ENCODE measurements around the gene CCDC192. TPM values are rescaled to one million over a fixed set of nuclear protein-coding genes. Genes with fewer than 3 reads are reported as not detected.

CCDC192 gene
- total and polyA plus RNA-seq, 2 of the 4 experiments (the other 2 are of a cell fraction) = not detected

- intact Hi-C loops (cut with micrococcal nuclease) = loop anchor here (10.0 kb wide), 1 partner anchor 295 kb away; no protein-coding TSS in a partner anchor
- no peak overlapping the region for H3K4me2 ChIP-seq (ENCODE audit: low read depth, low read length)
- no peak overlapping the region for H2BK5ac ChIP-seq (ENCODE audit: low read depth, low read length, poor library complexity, severe bottlenecking)
- ChIA-PET POLR2A (ENCODE audit: unreplicated experiment) (no interaction called here), CTCF (interaction anchor here (0.7 to 1.6 kb wide), 3 partner anchors 9 to 396 kb away, joined by 3 to 4 read pairs (median 3); no protein-coding TSS in a partner anchor)
- H3K18ac ChIP-seq (ENCODE audit: low read depth, low read length) = no peak overlapping the region
- H3K4me3 ChIP-seq (ENCODE audit: insufficient read depth, low read depth, low read length) = no peak overlapping the region
- no peaks in the 10 kb centered on the region for H3K27me3 ChIP-seq (ENCODE audit: control insufficient read depth, insufficient read depth, low read length)
- DNase-seq = no peak
- no peaks in the 10 kb centered on the region for H3K9me1 ChIP-seq (ENCODE audit: insufficient read depth, low read length)
- H3K36me3 ChIP-seq (ENCODE audit: control insufficient read depth, insufficient read depth, low read length) = no peaks in the 10 kb centered on the region
- H2BK15ac ChIP-seq (ENCODE audit: low read depth, low read length) = no peak overlapping the region
- in situ Hi-C loops (cut with MboI; ENCODE audit: low sequenced_read_pairs) = loop anchor here (10.0 kb wide), 1 partner anchor 285 kb away; no protein-coding TSS in a partner anchor
- H3K56ac ChIP-seq (ENCODE audit: extremely low read depth, insufficient read depth, low read length) = no peak overlapping the region
- H4K91ac ChIP-seq (ENCODE audit: insufficient read depth, low read depth, low read length) = no peak overlapping the region
- H2BK120ac ChIP-seq (ENCODE audit: low read depth, low read length) = no peak overlapping the region
- H3K4ac ChIP-seq (ENCODE audit: low read depth, low read length) = no peak overlapping the region
- no peaks in the 10 kb centered on the region for H3K9me3 ChIP-seq (ENCODE audit: control insufficient read depth, insufficient read depth, low read length)
- H3K79me1 ChIP-seq (ENCODE audit: low read depth in 1 of 2, low read length in 2 of 2) = no peaks in the 10 kb centered on the region
- no peak overlapping the region for H2BK20ac ChIP-seq (ENCODE audit: low read depth, low read length)
- H3K9ac ChIP-seq (ENCODE audit: low read depth, low read length) = no peak overlapping the region
- no peak overlapping the region for H2AK5ac ChIP-seq (ENCODE audit: low read depth, low read length)
- BruUV-seq (replicated peaks) = no TSS peak
- TF ChIP-seq CHD1 (IDR thresholded peaks at IDR 0.05; ENCODE audit: low read depth, low read length) = no peak
- no peak for TF ChIP-seq FOS (IDR thresholded peaks at IDR 0.05; ENCODE audit: low read depth, low read length)
- TF ChIP-seq POLR2A (IDR thresholded peaks at IDR 0.05; ENCODE audit: low read depth, low read length) = no peak
- TF ChIP-seq NFE2L2 (IDR thresholded peaks at IDR 0.05; ENCODE audit: low read depth, low read length) = no peak
- TF ChIP-seq, protein P1, sequence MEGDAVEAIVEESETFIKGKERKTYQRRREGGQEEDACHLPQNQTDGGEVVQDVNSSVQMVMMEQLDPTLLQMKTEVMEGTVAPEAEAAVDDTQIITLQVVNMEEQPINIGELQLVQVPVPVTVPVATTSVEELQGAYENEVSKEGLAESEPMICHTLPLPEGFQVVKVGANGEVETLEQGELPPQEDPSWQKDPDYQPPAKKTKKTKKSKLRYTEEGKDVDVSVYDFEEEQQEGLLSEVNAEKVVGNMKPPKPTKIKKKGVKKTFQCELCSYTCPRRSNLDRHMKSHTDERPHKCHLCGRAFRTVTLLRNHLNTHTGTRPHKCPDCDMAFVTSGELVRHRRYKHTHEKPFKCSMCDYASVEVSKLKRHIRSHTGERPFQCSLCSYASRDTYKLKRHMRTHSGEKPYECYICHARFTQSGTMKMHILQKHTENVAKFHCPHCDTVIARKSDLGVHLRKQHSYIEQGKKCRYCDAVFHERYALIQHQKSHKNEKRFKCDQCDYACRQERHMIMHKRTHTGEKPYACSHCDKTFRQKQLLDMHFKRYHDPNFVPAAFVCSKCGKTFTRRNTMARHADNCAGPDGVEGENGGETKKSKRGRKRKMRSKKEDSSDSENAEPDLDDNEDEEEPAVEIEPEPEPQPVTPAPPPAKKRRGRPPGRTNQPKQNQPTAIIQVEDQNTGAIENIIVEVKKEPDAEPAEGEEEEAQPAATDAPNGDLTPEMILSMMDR (conservative IDR thresholded peaks at IDR 0.05; ENCODE audit: low read depth, low read length) = no peak
- TF ChIP-seq MXI1 (IDR thresholded peaks at IDR 0.05; ENCODE audit: borderline replicate concordance, low read depth, low read length) = no peak
- no peak for TF ChIP-seq ELK1 (IDR thresholded peaks at IDR 0.05; ENCODE audit: borderline replicate concordance, low read depth, low read length)
- TF ChIP-seq MAZ (IDR thresholded peaks at IDR 0.05; ENCODE audit: borderline replicate concordance, low read depth, low read length) = no peak
- TF ChIP-seq RCOR1 (IDR thresholded peaks at IDR 0.05; ENCODE audit: insufficient replicate concordance, low read length) = no peak
- TF ChIP-seq BHLHE40 (IDR thresholded peaks at IDR 0.05; ENCODE audit: low read depth, low read length) = no peak
- no peak for TF ChIP-seq MAFK (IDR thresholded peaks at IDR 0.05; ENCODE audit: low read depth, low read length)
- no peak for TF ChIP-seq CEBPB (IDR thresholded peaks at IDR 0.05; ENCODE audit: low read depth, low read length)
- no peak for TF ChIP-seq SMC3 (IDR thresholded peaks at IDR 0.05; ENCODE audit: low read depth, low read length)
- no peak overlapping the region for H4K5ac ChIP-seq (ENCODE audit: low read depth, low read length)
- H4K8ac ChIP-seq (ENCODE audit: low read depth in 2 of 2, low read length in 2 of 2) = no peak overlapping the region
- H2AFZ ChIP-seq (replicated peaks; ENCODE audit: low read length, poor library complexity) = no peak overlapping the region
- H2AK9ac ChIP-seq (replicated peaks; ENCODE audit: low read depth, low read length, poor library complexity) = no peak overlapping the region
- H3K4me1 ChIP-seq (ENCODE audit: control insufficient read depth, insufficient read depth, low read length) = no peaks in the 10 kb centered on the region
- WGBS, 2 experiments (ENCODE audit: extremely low coverage in 2 of 2, insufficient read length in 1 of 2) = no CpG with 5 or more reads among the region's 1 CpG
- dilution Hi-C loops (cut with HindIII; ENCODE audit: low sequenced_read_pairs, unreplicated experiment) = no loop called here
- H3K14ac ChIP-seq (replicated peaks; ENCODE audit: low read depth, low read length) = no peak overlapping the region
- H3K27ac ChIP-seq (ENCODE audit: insufficient read depth, low read length) = no peak overlapping the region
- no peak for ATAC-seq (ENCODE audit: low read depth)
- no peak overlapping the region for H3K23ac ChIP-seq (ENCODE audit: low read depth, low read length)
- no peaks in the 10 kb centered on the region for H4K20me1 ChIP-seq (ENCODE audit: insufficient read depth, low read length)
These were observed 206.6 kb downstream of the CCDC192 start for GRCh38 chr5:127909821-127910220.

Measured in IMR-90 (cell line).